Trophoblast cell (in vitro differentiated cells and primary cell): Measurements from ENCODE around the gene FAM107B.

Experiments
- DNase-seq, 2 donors: peaks; one replicate each; pipeline ENCODE4 v3.0.0-alpha.2; 2016
- H2AFZ ChIP-seq: 2 replicates; pipeline ENCODE4 v1.6.1; 2013; ENCODE audit warnings: low read length, moderate library complexity, mild to moderate bottlenecking; ENCODE audit not compliant: insufficient read depth, poor library complexity
- H2AK5ac ChIP-seq: 2 replicates; pipeline ENCODE4 v1.6.1; 2013; ENCODE audit warnings: mild to moderate bottlenecking, low read length
- H2BK120ac ChIP-seq: 2 replicates; pipeline ENCODE4 v1.6.1; 2013; ENCODE audit warnings: low read length, mild to moderate bottlenecking, moderate library complexity; ENCODE audit not compliant: insufficient read depth, poor library complexity
- H2BK12ac ChIP-seq: 2 replicates; pipeline ENCODE4 v1.6.1; 2013; ENCODE audit warnings: mild to moderate bottlenecking, low read length, moderate library complexity
- H2BK5ac ChIP-seq: 2 replicates; pipeline ENCODE4 v1.6.1; 2013; ENCODE audit warnings: low read length, low read depth, moderate library complexity, mild to moderate bottlenecking; ENCODE audit not compliant: poor library complexity
- H3K14ac ChIP-seq: 2 replicates; pipeline ENCODE4 v1.6.1; 2013; ENCODE audit warnings: mild to moderate bottlenecking, low read length
- H3K18ac ChIP-seq: 2 replicates; pipeline ENCODE4 v1.6.1; 2013; ENCODE audit warnings: mild to moderate bottlenecking, low read length
- H3K23ac ChIP-seq: 2 replicates; pipeline ENCODE4 v1.6.1; 2013; ENCODE audit warnings: low read length
- H3K27ac ChIP-seq: 2 replicates; pipeline ENCODE4 v1.5.1; 2013; ENCODE audit warnings: low read depth, mild to moderate bottlenecking, inconsistent platforms, low read length, moderate library complexity
- H3K27me3 ChIP-seq: 2 replicates; pipeline ENCODE4 v1.6.1; 2013; ENCODE audit warnings: inconsistent platforms, mild to moderate bottlenecking, low read length, moderate library complexity; ENCODE audit not compliant: insufficient read depth
- H3K36me3 ChIP-seq, 2 experiments: 1 replicate in 1 of 2; 2 replicates in 1 of 2; pipeline ENCODE4 v1.6.1; 2013; ENCODE audit warnings: low read length in 2 of 2, mild to moderate bottlenecking in 2 of 2, moderate library complexity in 1 of 2; ENCODE audit not compliant: insufficient read depth in 2 of 2, control insufficient read depth in 1 of 2
- H3K4ac ChIP-seq: 2 replicates; pipeline ENCODE4 v1.6.1; 2013; ENCODE audit warnings: low read depth, mild to moderate bottlenecking, low read length, moderate library complexity
- H3K4me1 ChIP-seq, 2 experiments: 1 replicate in 1 of 2; 2 replicates in 1 of 2; pipeline ENCODE4 v1.6.1; 2013; ENCODE audit warnings: low read length in 2 of 2, mild to moderate bottlenecking in 2 of 2, moderate library complexity in 1 of 2; ENCODE audit not compliant: insufficient read depth in 2 of 2, control insufficient read depth in 1 of 2
- H3K4me2 ChIP-seq: 2 replicates; pipeline ENCODE4 v1.6.1; 2013; ENCODE audit warnings: inconsistent platforms, mild to moderate bottlenecking, low read length, moderate library complexity
- H3K4me3 ChIP-seq: 2 replicates; pipeline ENCODE4 v1.5.1; 2013; ENCODE audit warnings: mild to moderate bottlenecking, low read depth, low read length, inconsistent platforms
- H3K79me1 ChIP-seq: one replicate; pipeline ENCODE4 v1.6.1; 2013; ENCODE audit warnings: low read length
- H3K79me2 ChIP-seq: 2 replicates; pipeline ENCODE4 v1.6.1; 2013; ENCODE audit warnings: low read length, mild to moderate bottlenecking; ENCODE audit not compliant: control insufficient read depth, insufficient read depth, poor library complexity
- H3K9ac ChIP-seq: 2 replicates; pipeline ENCODE4 v1.6.1; 2013; ENCODE audit warnings: mild to moderate bottlenecking, low read length
- H3K9me3 ChIP-seq: 2 replicates; pipeline ENCODE4 v1.6.1; 2013; ENCODE audit warnings: low read depth, mild to moderate bottlenecking, control low read depth, inconsistent platforms, low read length; ENCODE audit not compliant: insufficient read depth
- H4K12ac ChIP-seq: 2 replicates; pipeline ENCODE4 v1.6.1; 2013; ENCODE audit warnings: low read depth, mild to moderate bottlenecking, low read length, moderate library complexity
- H4K8ac ChIP-seq: 2 replicates; pipeline ENCODE4 v1.6.1; 2013; ENCODE audit warnings: low read depth, mild to moderate bottlenecking, low read length, moderate library complexity
- H4K91ac ChIP-seq: one replicate; pipeline ENCODE4 v1.6.1; 2013; ENCODE audit warnings: low read depth, mild to moderate bottlenecking, low read length, moderate library complexity
- WGBS: extraction: QIAGEN DNeasy Blood & Tissue Kit; methylation state at CpG from one replicate; pipeline ENCODE4 v1.1.7; 2013; ENCODE audit warnings: missing lambda C conversion rate; ENCODE audit not compliant: insufficient read length, insufficient coverage; ENCODE audit errors: extremely low coverage; 5-methylcytosine and 5-hydroxymethylcytosine counted together

The FAM107B gene

GRCh38 chr10:14742815-14743214, 31.9 kb downstream of the FAM107B start:
- Histone ChIP-seq H3K4ac (no peak overlapping the region), H2BK12ac (no peak overlapping the region), H3K18ac (no peak overlapping the region), H2BK120ac (no peak overlapping the region), H4K8ac (no peak overlapping the region), H3K4me2 (no peak overlapping the region), H3K4me3 (no peak overlapping the region), H3K14ac (no peak overlapping the region), H3K4me1 (peaks cover 8 to 11% of the 10 kb centered on the region in 2 experiments), H4K12ac (no peak overlapping the region), H2AK5ac (no peak overlapping the region), H3K27me3 (no peaks in the 10 kb centered on the region), H3K23ac (no peak overlapping the region), H3K36me3 (no peaks in the 10 kb centered on the region), H2AFZ (no peak overlapping the region), H4K91ac (no peak overlapping the region), H2BK5ac (no peak overlapping the region), H3K79me1 (no peaks in the 10 kb centered on the region), H3K9me3 (no peaks in the 10 kb centered on the region), H3K9ac (no peak overlapping the region), H3K79me2 (no peaks in the 10 kb centered on the region), H3K27ac (no peak overlapping the region)
- no CpG with 5 or more reads among the region's 3 CpGs for WGBS
- no peak for DNase-seq

DNA sequence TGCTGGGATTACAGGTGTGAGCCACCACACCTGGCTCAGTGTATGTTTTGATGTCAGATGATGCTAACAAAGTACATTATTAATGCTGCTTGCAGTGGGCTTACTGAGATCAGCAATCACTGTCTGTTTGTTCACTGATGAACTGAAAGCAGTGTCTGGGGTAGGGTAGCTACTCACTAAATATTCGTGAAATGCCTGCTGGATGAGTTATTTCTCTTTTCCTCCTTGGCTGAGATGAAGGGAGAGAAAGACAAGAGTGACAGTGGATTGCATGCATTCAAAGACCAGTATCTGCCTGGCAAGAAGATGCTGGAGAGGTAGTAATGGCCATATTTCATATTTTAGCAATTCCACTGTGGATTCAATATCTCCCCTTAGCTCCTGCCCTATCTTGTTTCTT, 32.3 kb downstream of the FAM107B start:
- no peak overlapping the region for H4K12ac ChIP-seq
- H3K4me2 ChIP-seq = no peak overlapping the region
- no peaks in the 10 kb centered on the region for H3K79me2 ChIP-seq
- H3K4ac ChIP-seq = no peak overlapping the region
- H3K4me3 ChIP-seq = no peak overlapping the region
- H2AK5ac ChIP-seq = no peak overlapping the region
- no peak overlapping the region for H4K91ac ChIP-seq
- no peak overlapping the region for H3K27ac ChIP-seq
- H3K27me3 ChIP-seq = no peaks in the 10 kb centered on the region
- H3K36me3 ChIP-seq = no peaks in the 10 kb centered on the region
- H3K18ac ChIP-seq = no peak overlapping the region
- no CpG with 5 or more reads among the region's 1 CpG for WGBS
- H3K23ac ChIP-seq = no peak overlapping the region
- no peaks in the 10 kb centered on the region for H3K9me3 ChIP-seq
- H4K8ac ChIP-seq = no peak overlapping the region
- no peak overlapping the region for H3K9ac ChIP-seq
- peaks cover 11 to 16% of the 10 kb centered on the region in 2 experiments for H3K4me1 ChIP-seq
- no peak overlapping the region for H2BK12ac ChIP-seq
- H2BK120ac ChIP-seq = no peak overlapping the region
- H2BK5ac ChIP-seq = no peak overlapping the region
- no peak overlapping the region for H3K14ac ChIP-seq
- H2AFZ ChIP-seq = no peak overlapping the region
- peaks cover under 1% of the 10 kb centered on the region for H3K79me1 ChIP-seq
- DNase-seq = no peak

DNA sequence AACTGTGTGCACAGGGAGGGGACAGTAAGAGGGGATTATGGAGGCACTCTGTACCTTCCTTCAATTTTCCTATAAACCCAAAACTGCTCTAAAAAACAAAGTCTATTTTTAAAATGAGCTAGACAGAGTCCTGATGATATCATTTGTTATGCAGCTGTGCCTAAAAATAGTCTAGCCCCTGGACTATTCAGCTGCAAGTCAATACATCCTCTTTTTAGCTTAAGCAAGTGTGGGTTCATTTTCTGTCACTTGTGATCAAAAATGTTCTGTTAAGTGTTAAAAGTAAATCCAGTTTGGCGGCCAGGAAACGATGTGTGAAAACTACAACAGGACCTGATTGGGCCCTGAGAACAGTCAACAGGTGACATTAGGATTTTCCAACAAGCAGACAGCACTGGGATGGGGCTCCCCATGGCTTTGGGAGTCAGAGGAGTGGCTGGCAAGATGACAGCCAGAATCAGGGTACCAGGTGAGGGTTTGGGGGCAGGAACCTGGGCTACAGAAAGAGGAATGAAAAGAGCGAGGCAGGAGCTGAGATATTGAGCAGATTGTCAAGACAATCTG, 33.9 kb downstream of the FAM107B start:
- Histone ChIP-seq H3K23ac (no peak overlapping the region), H2AK5ac (no peak overlapping the region), H3K9ac (no peak overlapping the region), H2BK120ac (no peak overlapping the region), H3K27me3 (no peaks in the 10 kb centered on the region), H3K79me2 (no peaks in the 10 kb centered on the region), H3K79me1 (peaks cover 2% of the 10 kb centered on the region), H3K4me3 (no peak overlapping the region), H3K36me3 (no peaks in the 10 kb centered on the region), H2BK12ac (peak overlapping the region; percentile 30), H3K4ac (no peak overlapping the region), H2BK5ac (no peak overlapping the region), H4K91ac (no peak overlapping the region), H3K27ac (no peak overlapping the region), H3K4me1 (peaks cover 14 to 19% of the 10 kb centered on the region in 2 experiments), H2AFZ (no peak overlapping the region), H3K9me3 (no peaks in the 10 kb centered on the region), H3K18ac (no peak overlapping the region), H4K12ac (no peak overlapping the region), H3K14ac (no peak overlapping the region), H3K4me2 (no peak overlapping the region), H4K8ac (no peak overlapping the region)
- WGBS = no CpG with 5 or more reads among the region's 3 CpGs
- no peak for DNase-seq

DNA sequence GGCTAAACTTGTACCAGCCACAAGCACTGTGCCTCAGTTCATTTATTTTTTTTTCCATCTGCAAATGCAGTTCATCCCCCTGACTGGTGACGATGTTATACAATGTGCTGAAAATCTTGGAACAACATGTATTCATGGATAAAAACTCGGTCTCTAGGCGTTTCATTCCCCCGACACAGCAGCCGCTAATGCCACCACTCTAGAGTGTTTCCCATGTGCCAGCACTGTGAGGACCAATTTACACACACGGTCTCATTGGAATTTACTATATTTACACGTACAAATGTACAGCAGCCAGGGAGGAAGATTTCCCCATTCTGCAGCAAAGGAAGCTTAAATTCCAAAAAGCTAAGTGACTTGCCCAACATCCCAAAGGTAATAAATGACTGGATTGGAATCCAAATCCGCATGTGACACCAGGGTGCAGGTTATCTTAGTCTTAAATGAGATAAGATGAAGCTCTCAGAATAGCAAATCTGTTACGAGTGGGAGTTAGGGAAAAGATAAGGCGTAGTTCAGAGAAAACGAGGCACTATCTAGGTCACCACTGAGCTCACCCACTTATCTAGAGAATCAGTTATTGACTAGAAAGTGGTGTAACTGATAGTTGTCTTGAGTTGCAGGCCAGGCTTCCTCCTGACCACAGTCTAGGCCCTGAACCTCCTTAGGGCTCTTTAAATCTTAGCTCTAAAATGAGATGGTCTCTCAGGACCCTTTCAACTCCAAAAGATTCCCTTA, 36.7 kb downstream of the FAM107B start:
- Histone ChIP-seq H3K4ac (no peak overlapping the region), H3K14ac (no peak overlapping the region), H4K12ac (no peak overlapping the region), H4K8ac (no peak overlapping the region), H4K91ac (peak overlapping the region; percentile 35), H3K27me3 (no peaks in the 10 kb centered on the region), H2BK120ac (no peak overlapping the region), H3K79me1 (peaks cover 2% of the 10 kb centered on the region), H3K36me3 (no peaks in the 10 kb centered on the region), H2BK12ac (no peak overlapping the region), H3K4me3 (no peak overlapping the region), H2AFZ (no peak overlapping the region), H2BK5ac (no peak overlapping the region), H3K79me2 (no peaks in the 10 kb centered on the region), H3K9me3 (no peaks in the 10 kb centered on the region), H3K27ac (no peak overlapping the region), H2AK5ac (peak overlapping the region; percentile 19), H3K4me1 (peaks cover 14 to 19% of the 10 kb centered on the region in 2 experiments), H3K4me2 (no peak overlapping the region), H3K9ac (no peak overlapping the region), H3K23ac (no peak overlapping the region), H3K18ac (no peak overlapping the region)
- DNase-seq = peak in 1 of 2 donors; percentile 57
- WGBS = no CpG with 5 or more reads among the region's 11 CpGs
